Smooth muscle cell of the coronary artery (primary cell): ENCODE data around the gene RPL23. TPM values are rescaled to one million over a fixed set of nuclear protein-coding genes. Genes with fewer than 3 reads are reported as not detected.

Source experiments
- total RNA-seq: library from RNA; depleted of rRNA; stranded (reverse); fragments of >200 nt; gene quantifications from 2 replicates; pipeline ENCODE4 v1.2.3, GENCODE V29; 2014; ENCODE audit warnings: low replicate concordance

Gene RPL23
- 3,022 and 3,163 TPM in 2 replicates for total RNA-seq

DNA sequence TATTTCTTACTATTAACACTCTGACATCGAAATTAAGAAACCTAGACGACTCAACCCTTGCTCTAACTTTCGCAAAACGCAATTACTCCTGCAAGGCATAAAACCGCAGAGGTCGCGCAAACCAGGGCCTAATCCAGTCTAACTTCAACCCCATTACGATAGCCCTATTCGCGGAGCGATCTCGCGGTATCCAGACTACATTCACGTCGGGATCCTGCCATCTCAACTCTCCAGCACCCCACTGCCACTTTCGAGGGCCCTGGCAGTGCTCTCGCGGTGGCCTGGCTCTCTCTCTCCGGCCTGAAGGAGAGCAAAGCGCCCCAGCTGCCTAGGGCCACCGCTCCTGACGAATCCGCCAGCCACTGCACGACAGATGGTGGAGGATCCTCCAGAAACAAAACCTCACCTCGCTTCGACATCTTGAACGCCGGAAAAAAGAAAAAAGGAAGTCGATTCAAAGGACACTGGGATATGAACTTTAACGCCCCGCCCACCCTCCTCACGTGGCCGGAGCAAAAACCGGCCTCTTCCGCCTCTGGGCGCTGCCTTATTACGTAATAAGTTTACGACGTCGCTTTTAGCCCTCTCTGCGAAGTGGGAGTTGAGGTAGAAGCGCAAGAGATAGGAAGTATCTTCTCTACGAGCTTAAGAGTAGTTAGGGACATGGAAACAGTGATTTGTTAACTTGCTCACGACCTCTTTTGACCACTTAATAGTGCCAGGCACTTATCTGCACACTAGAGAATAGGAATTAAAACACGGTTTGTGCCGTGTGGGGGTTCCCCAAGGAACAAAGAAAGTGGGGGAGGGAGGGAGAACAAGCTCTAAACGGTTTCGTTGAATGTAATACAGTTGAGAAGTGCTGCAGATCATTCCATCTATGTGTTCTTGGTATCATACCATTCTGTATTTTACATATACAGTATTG, at the start of gene RPL23:
RPL23 (minus strand) TSS at position 430 of the 928 bp plus-strand sequence; CDS start at position 419, 11 bp downstream.

DNA sequence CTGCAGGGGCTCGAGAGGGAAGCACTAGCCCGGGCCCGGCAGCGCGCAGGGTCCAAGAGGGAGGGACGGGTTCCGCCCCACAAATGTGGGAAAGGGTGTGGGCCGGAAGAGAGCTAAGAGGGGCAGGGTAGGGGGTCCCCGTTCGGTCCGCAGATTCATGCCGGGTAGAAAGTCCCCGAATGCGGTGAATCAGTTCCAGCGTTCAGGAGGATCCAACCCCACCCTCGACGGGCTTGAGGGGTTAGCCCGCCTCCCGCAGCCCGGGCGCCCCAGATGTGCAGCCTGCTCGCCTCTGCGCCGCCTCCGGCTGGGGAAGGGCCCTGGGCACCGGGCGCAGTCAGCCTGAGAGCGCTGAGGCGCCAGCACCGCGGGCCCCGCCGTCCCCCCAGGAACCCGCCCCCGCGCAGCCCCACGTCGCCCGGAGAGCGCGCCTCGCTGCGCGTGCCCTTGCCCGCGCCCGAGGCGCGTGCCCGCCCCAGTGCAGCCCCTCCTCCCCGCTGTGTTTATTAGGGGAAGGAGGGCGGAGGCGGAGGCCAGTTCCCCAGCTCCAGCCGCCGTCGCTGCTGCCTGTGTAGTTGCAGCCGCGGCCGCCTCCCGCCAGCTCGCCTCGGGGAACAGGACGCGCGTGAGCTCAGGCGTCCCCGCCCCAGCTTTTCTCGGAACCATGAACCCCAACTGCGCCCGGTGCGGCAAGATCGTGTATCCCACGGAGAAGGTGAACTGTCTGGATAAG, 16.2 kb upstream of the RPL23 start, which contains the start of gene LASP1:
LASP1 (plus strand) TSS at position 533 of the 733 bp plus-strand sequence; CDS start at position 665, 132 bp downstream.

DNA sequence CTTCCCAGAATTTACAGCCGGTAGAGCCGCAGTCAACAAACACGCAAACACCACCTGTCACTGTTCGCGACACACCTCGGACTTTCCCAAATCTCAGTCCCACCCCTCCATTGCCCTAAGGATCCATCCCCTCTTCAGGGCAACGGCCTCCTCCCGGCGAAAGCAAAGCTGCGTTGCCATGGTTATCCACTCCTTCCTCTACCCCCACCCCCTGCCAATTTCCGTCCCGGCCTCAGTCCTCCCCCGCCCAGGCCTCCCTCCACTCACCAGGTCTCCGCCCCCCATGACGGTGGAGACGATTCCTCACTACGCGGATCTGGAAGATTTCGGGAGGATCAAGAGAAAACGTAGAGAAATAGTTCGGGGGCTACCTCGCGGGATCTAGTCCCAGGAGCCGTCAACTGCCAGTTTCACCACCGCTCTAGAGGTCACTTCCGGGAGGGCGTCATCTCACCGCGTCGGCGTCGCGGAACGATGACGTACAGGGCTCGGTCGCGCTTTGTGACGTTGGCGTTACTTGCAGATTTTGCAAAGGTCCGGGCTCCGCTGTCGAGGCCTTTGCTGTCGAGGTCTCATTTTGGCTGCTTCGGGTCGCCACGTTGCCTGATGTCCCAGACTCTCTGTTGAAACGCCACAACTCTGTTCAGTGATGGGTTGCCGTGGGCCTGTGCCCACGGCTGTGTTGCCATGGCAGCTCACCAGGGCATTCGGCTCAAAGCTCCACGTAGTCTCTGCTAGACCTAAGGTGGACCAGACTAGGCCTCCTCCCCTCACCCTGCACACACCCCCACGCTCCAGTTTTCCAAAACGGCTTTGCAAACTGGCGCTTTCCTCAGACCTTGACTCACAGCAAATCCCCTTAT, 28.4 kb downstream of the RPL23 start, which contains the start of gene CWC25:
CWC25 (minus strand) TSS at position 423 of the 863 bp plus-strand sequence; CDS start at position 285, 138 bp downstream.

DNA sequence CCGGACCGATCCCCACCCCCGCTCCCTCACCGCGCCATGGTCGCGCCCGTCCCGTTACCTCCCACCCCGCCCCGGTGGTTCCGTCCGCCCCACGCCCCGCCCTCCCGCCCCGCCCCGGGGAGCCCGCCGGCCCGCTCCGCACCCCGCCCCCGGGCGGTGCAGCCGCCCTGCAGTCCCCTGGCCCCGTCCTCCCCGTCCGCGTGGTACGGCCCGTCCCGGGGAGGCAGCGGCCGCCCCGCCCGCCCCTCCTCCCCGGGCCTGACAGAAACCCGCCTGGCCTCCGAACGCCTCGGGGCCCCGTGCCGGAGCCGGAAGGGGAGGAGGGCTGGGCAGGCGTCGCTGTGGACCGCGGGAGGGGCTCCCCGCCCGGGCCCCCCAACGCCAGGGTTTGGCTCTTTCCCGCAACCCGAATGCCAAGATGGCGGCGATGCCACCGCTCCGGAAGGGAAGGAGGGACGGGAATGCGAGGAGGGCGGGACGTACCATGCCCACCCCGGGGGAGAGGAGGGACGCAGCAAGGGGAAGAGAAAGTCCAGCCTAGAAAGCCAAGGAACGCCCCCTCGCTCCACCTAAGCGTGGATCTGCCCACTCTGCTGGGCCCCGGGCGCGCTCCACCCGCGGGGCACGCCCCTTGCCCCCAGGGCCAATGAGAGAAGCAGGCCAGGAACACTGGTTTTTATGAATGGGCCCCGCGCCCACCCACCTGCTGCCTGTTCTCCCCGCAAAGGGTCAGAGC, 53.9 kb downstream of the RPL23 start, which contains the start of gene PIP4K2B:
PIP4K2B (minus strand) TSS at position 56 of the 736 bp plus-strand sequence. CDS start 132 bp downstream, outside the sequence.

Other genes starting within 250 kb of the RPL23 start
- gene SRCIN1, start 247.8 kb downstream of the RPL23 start, total RNA-seq, result under 0.01 and 0.12 TPM in 2 replicates
- gene EPOP, start 178.8 kb downstream of the RPL23 start, total RNA-seq, result 0.12 and 0.90 TPM in 2 replicates
- 17.1 and 44.8 TPM in 2 replicates for gene MLLT6, start 148.4 kb downstream of the RPL23 start, total RNA-seq
- gene CISD3, start 123.4 kb downstream of the RPL23 start, total RNA-seq, result 1.8 and 4.5 TPM in 2 replicates
- 1.5 and 5.3 TPM in 2 replicates for gene PCGF2, start 105.4 kb downstream of the RPL23 start, total RNA-seq
- gene PSMB3, start 101.0 kb downstream of the RPL23 start, total RNA-seq, result 453 and 499 TPM in 2 replicates
- gene PIP4K2B, start 54.2 kb downstream of the RPL23 start, total RNA-seq, result 38.9 and 90.7 TPM in 2 replicates
- 6.6 and 8.1 TPM in 2 replicates for gene CWC25, start 28.4 kb downstream of the RPL23 start, total RNA-seq
- 72.4 and 76.5 TPM in 2 replicates for gene LASP1, start 16.3 kb upstream of the RPL23 start, total RNA-seq
- gene FBXO47, start 113.7 kb upstream of the RPL23 start, total RNA-seq, result under 0.01 TPM in 1 of 2 replicates, not detected in the other